Activated CD8-positive, alpha-beta memory T cell treated with anti-CD3 and anti-CD28 coated beads, Interleukin-2, amount 10 ng/mL, durations not matched to agents 7 days and 5 days (primary cell): ENCODE data around the gene MAOA. TPM values are rescaled to one million over a fixed set of nuclear protein-coding genes. Genes with fewer than 3 reads are reported as not detected.
"Not testable (repeated sequence)": the region's sequence is repeated elsewhere in the genome, so short reads cannot be mapped to it uniquely, and the experiment has no call there.

Experiments used
- ATAC-seq: fragments of 150-1000 bp; cut with Tn5 transposase; one replicate; pipeline ENCODE4 v1.10.0; 2021; ENCODE audit warnings: moderate library complexity
- CTCF ChIA-PET: fragments of 350-600 bp; sonication (Branson Sonifier 250); formaldehyde crosslinking; loops from one replicate; lab custom pipeline; 2021; ENCODE audit warnings: antibody characterized with exemption; lab: Charles Lee
- DNase-seq: peaks from one replicate; pipeline ENCODE4 v3.0.0-alpha.2; 2020
- H3K27ac Mint-ChIP-seq: one replicate; pipeline ENCODE4 v1.8.0; 2021; ENCODE audit warnings: mild to moderate bottlenecking, mixed read lengths
- H3K27me3 Mint-ChIP-seq: one replicate; pipeline ENCODE4 v1.8.0; 2021; ENCODE audit warnings: mixed read lengths
- H3K36me3 Mint-ChIP-seq: one replicate; pipeline ENCODE4 v1.8.0; 2021; ENCODE audit warnings: mild to moderate bottlenecking, mixed read lengths
- H3K4me1 Mint-ChIP-seq: one replicate; pipeline ENCODE4 v1.8.0; 2021; ENCODE audit warnings: mixed read lengths
- H3K4me3 Mint-ChIP-seq: one replicate; pipeline ENCODE4 v1.8.0; 2021; ENCODE audit warnings: mild to moderate bottlenecking, moderate library complexity, mixed read lengths
- H3K9me3 Mint-ChIP-seq: one replicate; pipeline ENCODE4 v1.8.0; 2022; ENCODE audit warnings: low read depth, mixed read lengths
- total RNA-seq, 2 experiments: library from RNA; stranded (reverse); gene quantifications; one replicate each; pipeline ENCODE4 v1.2.3, GENCODE V29; 2021

The MAOA gene
- total RNA-seq, 2 experiments from 2014 or later = 2.6 to 3.1 TPM

- CTCF ChIA-PET = no interaction called here
- Mint-ChIP-seq H3K36me3 (no peaks in the 10 kb centered on the region), H3K27ac (no peak overlapping the region)
Observed at GRCh38 chrX:43707812-43708548, 51.9 kb downstream of the MAOA start.

GRCh38 chrX:43716144-43716543 is 60.0 kb downstream of the MAOA start:
- CTCF ChIA-PET = no interaction called here
- Mint-ChIP-seq H3K4me1 (no peaks in the 10 kb centered on the region), H3K9me3 (no peaks in the 10 kb centered on the region), H3K27ac (no peak overlapping the region), H3K36me3 (no peaks in the 10 kb centered on the region), H3K4me3 (no peak overlapping the region), H3K27me3 (no peaks in the 10 kb centered on the region)
- no peak for ATAC-seq
- DNase-seq = no peak

More at GRCh38 chrX:43707812-43708548, 51.9 kb downstream of the MAOA start:
- ATAC-seq (no peak), DNase-seq (no peak)
- Mint-ChIP-seq H3K27me3 (no peaks in the 10 kb centered on the region), H3K4me3 (no peak overlapping the region), H3K9me3 (no peaks in the 10 kb centered on the region), H3K4me1 (no peaks in the 10 kb centered on the region)

- Mint-ChIP-seq H3K27me3 (no peaks in the 10 kb centered on the region), H3K27ac (no peak overlapping the region), H3K36me3 (no peaks in the 10 kb centered on the region), H3K4me3 (no peak overlapping the region), H3K9me3 (no peaks in the 10 kb centered on the region), H3K4me1 (no peaks in the 10 kb centered on the region)
- DNase-seq (no peak), ATAC-seq (no peak)
- CTCF ChIA-PET = no interaction called here
Observed at GRCh38 chrX:43716696-43717095, 60.6 kb downstream of the MAOA start.

GRCh38 chrX:43717161-43717560 is 61.1 kb downstream of the MAOA start:
- Mint-ChIP-seq H3K27ac (no peak overlapping the region), H3K27me3 (no peaks in the 10 kb centered on the region), H3K4me3 (no peak overlapping the region), H3K4me1 (no peaks in the 10 kb centered on the region), H3K9me3 (no peaks in the 10 kb centered on the region), H3K36me3 (no peaks in the 10 kb centered on the region)
- CTCF ChIA-PET = no interaction called here
- no peak for DNase-seq
- ATAC-seq = no peak

GRCh38 chrX:43718081-43718480 is 62.0 kb downstream of the MAOA start:
- DNase-seq (no peak), ATAC-seq (no peak)
- Mint-ChIP-seq H3K27ac (no peak overlapping the region), H3K36me3 (no peaks in the 10 kb centered on the region), H3K27me3 (no peaks in the 10 kb centered on the region), H3K4me1 (no peaks in the 10 kb centered on the region), H3K9me3 (no peaks in the 10 kb centered on the region), H3K4me3 (no peak overlapping the region)
- CTCF ChIA-PET = no interaction called here

GRCh38 chrX:43718546-43718945 is 62.4 kb downstream of the MAOA start:
- H3K9me3 Mint-ChIP-seq = no peaks in the 10 kb centered on the region
- CTCF ChIA-PET = no interaction called here
- no peaks in the 10 kb centered on the region for H3K27me3 Mint-ChIP-seq
- no peaks in the 10 kb centered on the region for H3K4me1 Mint-ChIP-seq
- H3K27ac Mint-ChIP-seq = no peak overlapping the region
- no peaks in the 10 kb centered on the region for H3K36me3 Mint-ChIP-seq
- DNase-seq (no peak), ATAC-seq (no peak)
- H3K4me3 Mint-ChIP-seq = no peak overlapping the region

GRCh38 chrX:43718956-43719355 is 62.9 kb downstream of the MAOA start:
- Mint-ChIP-seq H3K27me3 (no peaks in the 10 kb centered on the region), H3K27ac (no peak overlapping the region), H3K4me3 (no peak overlapping the region), H3K4me1 (no peaks in the 10 kb centered on the region), H3K9me3 (no peaks in the 10 kb centered on the region), H3K36me3 (no peaks in the 10 kb centered on the region)
- CTCF ChIA-PET = no interaction called here
- no peak for DNase-seq
- ATAC-seq = no peak

GRCh38 chrX:43720082-43720481 is 64.0 kb downstream of the MAOA start:
- Mint-ChIP-seq H3K27ac (no peak overlapping the region), H3K4me3 (no peak overlapping the region), H3K9me3 (no peaks in the 10 kb centered on the region), H3K27me3 (no peaks in the 10 kb centered on the region), H3K36me3 (no peaks in the 10 kb centered on the region), H3K4me1 (peaks cover 7% of the 10 kb centered on the region)
- DNase-seq (no peak), ATAC-seq (no peak)
- CTCF ChIA-PET = no interaction called here

- no peaks in the 10 kb centered on the region for H3K27me3 Mint-ChIP-seq
- H3K4me1 Mint-ChIP-seq = peaks cover 8% of the 10 kb centered on the region
- H3K27ac Mint-ChIP-seq = no peak overlapping the region
Observed at GRCh38 chrX:43720961-43721360, 64.9 kb downstream of the MAOA start.

GRCh38 chrX:43725227-43725626 is 69.1 kb downstream of the MAOA start:
- peaks cover 15% of the 10 kb centered on the region for H3K4me1 Mint-ChIP-seq
- ATAC-seq, H3K36me3 Mint-ChIP-seq, H3K9me3 Mint-ChIP-seq, DNase-seq, H3K4me3 Mint-ChIP-seq, H3K27ac Mint-ChIP-seq, CTCF ChIA-PET, H3K27me3 Mint-ChIP-seq: not testable (repeated sequence)

More at GRCh38 chrX:43720961-43721360, 64.9 kb downstream of the MAOA start:
- Mint-ChIP-seq H3K4me3 (no peak overlapping the region), H3K36me3 (no peaks in the 10 kb centered on the region), H3K9me3 (no peaks in the 10 kb centered on the region)
- CTCF ChIA-PET = no interaction called here
- ATAC-seq (no peak), DNase-seq (no peak)

GRCh38 chrX:43727254-43727653 is 71.2 kb downstream of the MAOA start:
- CTCF ChIA-PET, H3K27me3 Mint-ChIP-seq, H3K36me3 Mint-ChIP-seq, H3K27ac Mint-ChIP-seq, ATAC-seq, DNase-seq, H3K9me3 Mint-ChIP-seq, H3K4me3 Mint-ChIP-seq: not testable (repeated sequence)
- H3K4me1 Mint-ChIP-seq = peaks cover 15% of the 10 kb centered on the region

- peaks cover 15% of the 10 kb centered on the region for H3K4me1 Mint-ChIP-seq
- H3K9me3 Mint-ChIP-seq = no peaks in the 10 kb centered on the region
- H3K27ac Mint-ChIP-seq = no peak overlapping the region
- H3K27me3 Mint-ChIP-seq = no peaks in the 10 kb centered on the region
- CTCF ChIA-PET = no interaction called here
- H3K4me3 Mint-ChIP-seq = no peak overlapping the region
- no peak for ATAC-seq
- H3K36me3 Mint-ChIP-seq = peaks cover 3% of the 10 kb centered on the region
- DNase-seq = no peak
Observed at GRCh38 chrX:43728002-43728401, 71.9 kb downstream of the MAOA start.

- H3K27ac Mint-ChIP-seq = no peak overlapping the region
- H3K4me3 Mint-ChIP-seq = no peak overlapping the region
- no peaks in the 10 kb centered on the region for H3K9me3 Mint-ChIP-seq
- CTCF ChIA-PET = no interaction called here
- peaks cover 15% of the 10 kb centered on the region for H3K4me1 Mint-ChIP-seq
- H3K27me3 Mint-ChIP-seq = no peaks in the 10 kb centered on the region
- H3K36me3 Mint-ChIP-seq = peaks cover 3% of the 10 kb centered on the region
- DNase-seq (no peak), ATAC-seq (no peak)
Observed at GRCh38 chrX:43728966-43729365, 72.9 kb downstream of the MAOA start.

- DNase-seq (no peak), ATAC-seq (no peak)
- H3K4me1 Mint-ChIP-seq = peaks cover 6% of the 10 kb centered on the region
- H3K27ac Mint-ChIP-seq = no peak overlapping the region
- H3K9me3 Mint-ChIP-seq = no peaks in the 10 kb centered on the region
- CTCF ChIA-PET = no interaction called here
- H3K36me3 Mint-ChIP-seq = peaks cover 3% of the 10 kb centered on the region
- no peaks in the 10 kb centered on the region for H3K27me3 Mint-ChIP-seq
- H3K4me3 Mint-ChIP-seq = no peak overlapping the region
Observed at GRCh38 chrX:43731086-43731485, 75.0 kb downstream of the MAOA start.
